ENCODE measurements around the gene TNFRSF19.

Gene TNFRSF19

DNA sequence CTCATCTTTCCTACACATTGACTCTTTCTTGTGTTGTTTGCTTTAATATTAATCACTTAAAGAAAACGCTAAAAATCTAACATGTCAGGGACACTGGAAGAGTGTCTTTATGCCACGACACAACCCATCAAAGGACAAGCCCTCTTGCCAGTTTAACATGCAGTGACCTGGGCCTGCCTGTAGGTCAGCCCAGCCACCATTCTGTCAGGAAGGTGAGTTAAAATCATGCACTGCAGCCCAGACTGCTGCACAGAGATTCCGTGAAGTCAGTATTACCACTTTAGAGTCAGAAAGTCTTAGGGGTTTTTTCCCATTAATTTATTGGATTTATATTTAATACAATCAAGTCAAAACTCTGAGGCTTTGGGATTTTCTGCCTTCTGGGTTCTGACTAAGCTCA, 58.0 kb downstream of the TNFRSF19 start:
- peaks cover 4% of the 10 kb centered on the region for H3K9me3 Mint-ChIP-seq
- no peak overlapping the region for H3K4me3 Mint-ChIP-seq
- TF ChIP-seq, protein P1, sequence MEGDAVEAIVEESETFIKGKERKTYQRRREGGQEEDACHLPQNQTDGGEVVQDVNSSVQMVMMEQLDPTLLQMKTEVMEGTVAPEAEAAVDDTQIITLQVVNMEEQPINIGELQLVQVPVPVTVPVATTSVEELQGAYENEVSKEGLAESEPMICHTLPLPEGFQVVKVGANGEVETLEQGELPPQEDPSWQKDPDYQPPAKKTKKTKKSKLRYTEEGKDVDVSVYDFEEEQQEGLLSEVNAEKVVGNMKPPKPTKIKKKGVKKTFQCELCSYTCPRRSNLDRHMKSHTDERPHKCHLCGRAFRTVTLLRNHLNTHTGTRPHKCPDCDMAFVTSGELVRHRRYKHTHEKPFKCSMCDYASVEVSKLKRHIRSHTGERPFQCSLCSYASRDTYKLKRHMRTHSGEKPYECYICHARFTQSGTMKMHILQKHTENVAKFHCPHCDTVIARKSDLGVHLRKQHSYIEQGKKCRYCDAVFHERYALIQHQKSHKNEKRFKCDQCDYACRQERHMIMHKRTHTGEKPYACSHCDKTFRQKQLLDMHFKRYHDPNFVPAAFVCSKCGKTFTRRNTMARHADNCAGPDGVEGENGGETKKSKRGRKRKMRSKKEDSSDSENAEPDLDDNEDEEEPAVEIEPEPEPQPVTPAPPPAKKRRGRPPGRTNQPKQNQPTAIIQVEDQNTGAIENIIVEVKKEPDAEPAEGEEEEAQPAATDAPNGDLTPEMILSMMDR (IDR thresholded peaks at IDR 0.05; ENCODE audit: unreplicated experiment in 3 of 3): no peak
- H3K27ac Mint-ChIP-seq: peak overlapping the region; percentile 53 to 94 (median 80)
- H3K36me3 Mint-ChIP-seq (ENCODE audit: low read depth): peaks cover 37% of the 10 kb centered on the region
- H3K4me1 Mint-ChIP-seq: peaks cover 57% of the 10 kb centered on the region
- H3K27me3 Mint-ChIP-seq (ENCODE audit: low read depth): no peaks in the 10 kb centered on the region

DNA sequence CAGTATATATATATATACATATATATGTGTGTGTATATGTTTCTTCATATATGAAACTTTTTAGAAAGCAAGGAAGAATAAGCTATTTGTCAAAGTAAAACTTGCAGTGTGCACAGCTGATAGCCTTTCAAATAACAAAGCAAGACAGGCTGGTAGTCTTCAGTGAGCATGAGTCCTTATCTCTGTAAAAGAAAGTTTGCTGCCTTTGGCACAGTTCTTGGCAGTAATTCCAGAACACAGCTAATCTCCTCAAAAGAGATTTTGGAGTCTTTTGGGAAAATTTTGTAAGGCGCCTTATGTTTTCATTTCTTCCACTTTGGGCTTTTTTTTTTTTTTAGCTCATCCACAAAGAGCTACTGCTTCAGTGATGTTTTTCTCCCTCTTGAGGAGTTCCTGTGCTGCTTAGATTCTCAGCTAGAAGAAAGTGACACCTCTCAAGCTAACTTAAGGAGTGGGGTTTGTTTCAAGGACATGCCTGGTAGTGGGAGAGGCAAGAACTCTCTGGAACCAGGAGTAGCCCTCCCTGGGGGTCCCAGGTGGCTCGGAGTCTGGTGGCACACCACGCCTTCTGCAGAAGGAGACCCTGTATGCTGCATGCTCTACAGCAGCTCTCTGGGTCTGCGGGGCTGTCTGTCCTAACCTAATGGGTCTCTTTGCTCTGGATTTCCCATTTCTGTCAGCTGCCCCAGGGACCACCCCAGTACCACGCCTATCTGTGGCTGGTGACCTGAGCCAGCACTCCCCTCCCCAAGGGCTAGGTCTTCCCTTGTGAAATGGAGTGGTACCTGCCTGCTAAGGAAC, 58.8 kb downstream of the TNFRSF19 start:
- H3K4me3 Mint-ChIP-seq: no peak overlapping the region
- H3K27ac Mint-ChIP-seq: peak overlapping the region; percentile 53 to 94 (median 81)
- H3K9me3 Mint-ChIP-seq: peaks cover 2% of the 10 kb centered on the region
- TF ChIP-seq, protein P1 (IDR thresholded peaks at IDR 0.05; ENCODE audit: unreplicated experiment in 3 of 3): no peak
- no peaks in the 10 kb centered on the region for H3K27me3 Mint-ChIP-seq (ENCODE audit: low read depth)
- peaks cover 57% of the 10 kb centered on the region for H3K4me1 Mint-ChIP-seq
- H3K36me3 Mint-ChIP-seq (ENCODE audit: low read depth): peaks cover 30% of the 10 kb centered on the region

DNA sequence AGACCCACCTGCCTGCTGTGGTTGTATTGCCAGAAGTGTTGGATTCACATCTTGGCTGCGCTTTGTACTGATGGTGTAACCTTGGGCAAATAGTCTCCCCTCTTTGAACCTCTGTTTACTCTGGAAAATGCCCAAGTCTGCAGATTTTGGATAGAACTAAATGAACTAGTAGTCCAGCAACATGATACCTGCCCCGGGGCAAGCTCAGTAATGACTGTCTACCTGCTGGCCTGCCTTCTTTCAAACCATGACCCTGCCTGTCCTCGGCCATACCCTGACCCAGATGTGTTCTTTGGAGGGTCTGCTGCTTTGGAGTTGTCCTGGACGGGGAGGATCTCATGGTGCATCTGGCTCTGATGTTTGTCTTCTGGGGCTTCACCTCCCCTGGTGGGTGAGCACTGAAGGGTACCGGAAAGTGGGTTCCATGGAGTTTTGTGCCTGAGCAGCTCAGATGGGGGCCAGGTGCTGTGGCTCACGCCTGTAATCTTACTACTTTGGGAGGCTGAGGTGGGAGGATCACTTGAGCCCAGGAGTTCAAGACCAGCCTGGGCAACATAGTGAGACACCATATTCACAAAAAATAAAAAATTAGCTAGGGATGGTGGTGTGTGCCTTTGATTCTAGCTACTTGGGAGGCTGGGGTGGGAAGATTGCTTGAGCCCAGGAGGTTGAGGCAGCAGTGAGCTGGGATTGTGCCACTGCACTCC, 59.5 kb downstream of the TNFRSF19 start:
- peak overlapping the region; percentile 53 to 86 (median 81) for H3K27ac Mint-ChIP-seq
- H3K4me3 Mint-ChIP-seq: no peak overlapping the region
- TF ChIP-seq, protein P1 (IDR thresholded peaks at IDR 0.05; ENCODE audit: unreplicated experiment in 3 of 3): no peak
- H3K9me3 Mint-ChIP-seq: no peaks in the 10 kb centered on the region
- peaks cover 57% of the 10 kb centered on the region for H3K4me1 Mint-ChIP-seq
- H3K36me3 Mint-ChIP-seq (ENCODE audit: low read depth): peaks cover 27% of the 10 kb centered on the region
- no peaks in the 10 kb centered on the region for H3K27me3 Mint-ChIP-seq (ENCODE audit: low read depth)

DNA sequence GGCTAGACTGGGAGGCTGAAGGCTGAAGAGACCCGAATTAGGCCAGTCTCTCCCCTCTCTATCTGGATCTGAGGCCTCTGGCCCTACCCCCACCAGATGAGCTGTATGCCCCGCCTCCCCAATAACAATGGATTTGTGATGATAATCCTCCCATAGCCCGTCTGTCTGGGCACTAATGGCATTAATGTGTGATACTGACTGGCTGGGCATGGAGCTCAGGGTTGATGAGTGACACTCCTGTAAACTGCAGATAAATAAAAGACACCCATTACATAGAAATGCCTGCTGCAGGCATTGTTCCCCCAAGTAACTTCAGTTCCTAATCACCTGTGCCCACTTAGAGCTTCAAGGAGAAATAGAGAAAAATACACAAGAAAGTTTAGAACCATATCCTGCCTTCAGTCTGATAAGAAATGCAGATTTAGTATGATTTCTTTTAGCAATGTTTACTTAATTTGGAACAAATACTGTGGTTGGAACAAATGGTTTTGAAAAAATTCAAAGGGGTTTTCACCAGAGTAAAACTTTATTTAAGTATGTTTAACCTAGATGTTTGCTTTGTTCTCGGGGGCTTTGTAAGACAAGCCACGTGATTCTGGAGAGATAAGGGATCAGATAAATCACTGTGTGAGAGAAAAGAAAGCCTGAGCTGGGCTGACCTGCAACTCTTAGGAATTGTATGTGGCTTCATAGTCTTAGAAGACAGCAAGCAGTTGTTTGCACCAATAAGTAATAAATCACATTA, 60.3 kb downstream of the TNFRSF19 start:
- Mint-ChIP-seq H3K4me1 (peaks cover 57% of the 10 kb centered on the region), H3K9me3 (no peaks in the 10 kb centered on the region), H3K4me3 (peak overlapping the region in 1 of 3 experiments; percentile 36), H3K27ac (peak overlapping the region; percentile 86 to 93 (median 90)), H3K36me3 (ENCODE audit: low read depth) (peaks cover 27% of the 10 kb centered on the region), H3K27me3 (ENCODE audit: low read depth) (no peaks in the 10 kb centered on the region)
- TF ChIP-seq, protein P1 (IDR thresholded peaks at IDR 0.05; ENCODE audit: unreplicated experiment in 3 of 3): no peak

DNA sequence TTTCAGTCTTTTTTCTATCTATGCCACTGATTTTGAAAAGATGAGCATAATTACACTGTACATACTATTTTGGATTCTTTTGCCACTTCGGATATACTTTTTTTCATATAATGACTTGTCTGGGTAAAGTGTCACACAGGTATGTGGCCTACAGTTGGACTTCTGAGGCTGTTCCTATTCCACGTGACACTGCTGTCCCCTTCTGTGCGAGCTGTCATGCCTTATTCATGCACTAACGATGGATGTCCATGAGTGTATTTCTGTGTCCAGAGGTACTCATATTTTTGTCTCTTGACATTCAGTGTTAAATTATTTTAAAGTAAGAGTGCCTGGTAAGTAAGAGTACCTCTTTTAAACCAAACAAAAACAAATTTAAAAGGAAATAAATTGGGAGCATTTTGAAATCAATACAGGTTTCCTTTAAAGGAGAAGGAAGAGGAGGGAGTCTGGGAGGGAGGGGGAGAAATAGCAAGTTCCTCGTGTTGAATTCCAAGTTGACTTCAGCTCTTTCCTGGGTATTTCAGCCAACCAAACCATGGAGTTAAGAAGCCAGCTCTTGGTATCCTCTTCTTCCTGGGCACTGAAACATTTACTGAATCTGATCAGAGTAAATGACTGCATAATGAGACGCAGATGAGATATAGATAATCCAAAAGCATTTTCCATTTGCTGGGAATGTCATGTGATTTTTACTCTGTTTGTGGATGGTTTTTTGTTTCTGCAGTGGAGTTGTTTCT, 61.3 kb downstream of the TNFRSF19 start:
- TF ChIP-seq, protein P1 (IDR thresholded peaks at IDR 0.05; ENCODE audit: unreplicated experiment in 3 of 3): no peak
- Mint-ChIP-seq H3K4me1 (peaks cover 58% of the 10 kb centered on the region), H3K9me3 (no peaks in the 10 kb centered on the region), H3K36me3 (ENCODE audit: low read depth) (peaks cover 26% of the 10 kb centered on the region), H3K4me3 (no peak overlapping the region), H3K27ac (peak overlapping the region; percentile 82 to 93 (median 87)), H3K27me3 (ENCODE audit: low read depth) (no peaks in the 10 kb centered on the region)
